GM18511 (cell line): ENCODE data around the gene LTBP3.
A peak's percentile ranks its signal among the peaks of the same experiment; 100 is the strongest.

Experiments
- ATAC-seq: cut with Tn5 transposase; IDR thresholded peaks from one replicate; pipeline ENCODE4 v1.9.1; 2021; ENCODE audit warnings: mild to moderate bottlenecking, moderate library complexity; ENCODE audit not compliant: unreplicated experiment

LTBP3 gene

DNA sequence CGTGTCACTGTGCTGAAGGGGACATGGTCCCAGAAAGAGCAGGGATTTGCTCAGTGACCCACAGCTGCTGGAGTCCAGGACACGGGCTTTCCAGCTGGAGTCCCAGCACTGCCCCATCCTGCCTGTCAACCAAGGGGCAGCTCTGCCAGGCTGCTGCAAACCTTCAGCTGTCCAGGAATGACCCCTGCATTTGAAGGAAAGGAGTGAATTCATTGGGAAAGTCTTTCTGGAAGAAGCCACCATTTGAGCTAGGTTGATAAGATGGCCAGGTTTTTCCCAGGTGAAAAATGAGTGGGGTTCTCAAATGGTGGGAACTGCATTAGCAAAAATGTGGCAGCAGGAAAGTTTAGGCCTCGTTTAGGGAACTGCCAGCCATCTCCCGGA is 28.1 kb upstream of the LTBP3 start:
- ATAC-seq, result no peak

DNA sequence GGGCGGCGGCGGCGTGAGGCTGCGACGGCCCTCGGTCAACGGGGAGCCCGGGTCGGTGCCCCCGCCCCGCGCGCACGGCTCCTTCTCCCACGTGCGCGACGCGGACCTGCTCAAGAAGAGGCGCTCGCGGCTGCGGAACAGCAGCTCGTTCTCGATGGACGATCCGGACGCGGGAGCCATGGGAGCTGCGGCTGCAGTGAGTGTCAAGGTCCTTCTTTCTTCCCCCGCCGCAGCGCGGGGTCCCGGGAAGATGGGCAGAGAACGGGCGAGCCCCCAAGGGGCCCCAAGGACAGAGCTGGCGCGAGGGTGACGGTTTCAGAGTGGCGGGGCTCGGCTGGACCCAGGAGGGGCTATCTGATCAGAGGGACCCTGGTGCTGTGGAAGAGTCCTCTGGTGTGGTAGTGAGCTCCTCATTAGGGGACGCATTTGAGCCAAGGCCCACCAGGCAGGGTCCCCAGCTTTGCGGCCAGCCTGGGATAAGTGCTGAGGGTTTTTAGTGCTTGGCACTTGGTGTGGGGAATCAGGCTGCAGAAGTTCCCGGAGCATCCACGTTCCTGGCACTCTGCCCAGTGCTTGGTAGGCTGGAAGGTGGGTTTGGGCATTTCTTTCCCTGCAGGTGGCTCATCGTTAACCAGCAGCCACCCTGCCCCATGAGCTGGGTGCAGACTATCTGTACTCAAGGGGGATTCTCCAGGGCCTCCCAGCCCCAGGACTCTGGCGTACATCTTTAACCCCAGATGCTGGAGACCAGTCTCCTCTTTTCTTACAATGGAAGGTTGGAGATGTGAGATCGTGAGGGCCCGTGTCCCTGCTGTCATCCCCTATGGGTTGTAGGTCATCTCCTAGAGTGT is 27.5 kb upstream of the LTBP3 start:
- no peak for ATAC-seq

DNA sequence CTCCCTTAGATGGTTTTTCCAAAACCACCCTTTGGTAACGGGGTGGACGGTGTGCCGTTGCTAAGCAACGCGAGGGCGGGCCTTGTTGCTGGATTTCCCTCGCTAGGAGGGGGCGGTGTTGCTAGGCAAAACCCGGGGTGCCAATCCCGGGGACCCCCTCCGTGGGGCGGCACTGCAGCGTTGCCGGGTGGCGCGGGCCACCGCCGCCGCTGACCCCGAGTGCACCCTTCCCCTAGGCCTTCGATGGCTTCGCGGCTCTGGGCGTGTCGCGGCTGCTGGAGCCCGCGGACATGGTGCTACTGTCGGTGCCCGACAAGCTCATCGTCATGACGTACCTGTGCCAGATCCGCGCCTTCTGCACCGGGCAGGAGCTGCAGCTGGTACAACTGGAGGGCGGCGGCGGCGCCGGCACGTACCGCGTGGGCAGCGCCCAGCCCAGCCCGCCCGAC is 26.6 kb upstream of the LTBP3 start:
- ATAC-seq, result no peak

DNA sequence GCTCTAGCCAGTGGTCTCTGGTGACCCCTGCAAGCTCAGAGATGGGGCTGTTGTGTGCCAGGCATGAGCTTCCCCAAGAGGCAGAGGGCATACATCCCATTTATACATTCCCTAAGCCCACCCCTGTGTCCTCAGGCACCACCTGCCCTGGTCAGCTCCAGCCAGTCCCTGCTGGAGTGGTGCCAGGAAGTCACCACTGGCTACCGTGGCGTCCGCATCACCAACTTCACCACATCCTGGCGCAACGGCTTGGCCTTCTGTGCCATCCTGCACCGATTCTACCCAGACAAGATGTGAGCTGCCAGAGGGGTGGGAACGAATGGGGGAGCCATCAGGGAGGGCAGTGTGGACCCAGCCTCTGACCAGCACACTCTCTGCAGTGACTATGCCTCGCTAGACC is 25.9 kb upstream of the LTBP3 start:
- no peak for ATAC-seq

DNA sequence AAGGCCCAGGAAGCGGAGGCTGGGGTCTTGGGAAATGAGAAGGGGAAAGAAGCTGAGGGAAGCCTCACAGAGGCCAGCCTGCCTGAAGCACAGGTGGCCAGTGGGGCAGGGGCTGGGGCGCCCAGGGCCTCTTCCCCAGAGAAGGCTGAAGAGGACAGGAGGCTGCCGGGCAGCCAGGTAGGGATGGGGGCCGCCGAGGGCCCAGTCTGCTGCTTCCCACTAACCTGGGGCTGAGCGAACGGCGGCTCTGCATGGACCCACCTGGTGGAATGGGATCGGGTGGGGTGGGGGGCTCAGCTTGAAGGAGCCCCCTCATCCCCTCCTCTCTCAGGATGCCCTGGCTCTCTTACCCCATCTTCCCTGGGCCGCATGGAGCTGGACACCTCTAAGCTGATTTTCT is 25.4 kb upstream of the LTBP3 start:
- ATAC-seq, result no peak

DNA sequence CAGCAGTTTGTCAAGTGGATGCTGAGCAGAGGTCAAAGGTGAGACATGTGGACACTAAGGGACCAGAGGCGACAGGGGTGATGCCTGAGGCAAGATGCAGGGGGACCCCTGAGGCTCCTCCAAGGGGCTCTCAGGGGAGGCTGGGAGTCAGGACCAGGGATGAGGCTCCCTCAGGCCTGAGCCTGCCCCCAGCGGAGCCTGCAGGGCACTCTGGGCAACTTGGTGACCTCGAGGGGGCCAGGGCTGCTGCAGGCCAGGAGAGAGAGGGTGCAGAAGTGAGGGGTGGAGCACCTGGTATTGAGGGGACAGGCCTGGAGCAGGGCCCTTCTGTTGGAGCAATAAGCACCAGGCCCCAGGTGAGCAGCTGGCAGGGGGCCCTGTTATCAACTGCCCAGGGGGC is 23.8 kb upstream of the LTBP3 start:
- no peak for ATAC-seq

DNA sequence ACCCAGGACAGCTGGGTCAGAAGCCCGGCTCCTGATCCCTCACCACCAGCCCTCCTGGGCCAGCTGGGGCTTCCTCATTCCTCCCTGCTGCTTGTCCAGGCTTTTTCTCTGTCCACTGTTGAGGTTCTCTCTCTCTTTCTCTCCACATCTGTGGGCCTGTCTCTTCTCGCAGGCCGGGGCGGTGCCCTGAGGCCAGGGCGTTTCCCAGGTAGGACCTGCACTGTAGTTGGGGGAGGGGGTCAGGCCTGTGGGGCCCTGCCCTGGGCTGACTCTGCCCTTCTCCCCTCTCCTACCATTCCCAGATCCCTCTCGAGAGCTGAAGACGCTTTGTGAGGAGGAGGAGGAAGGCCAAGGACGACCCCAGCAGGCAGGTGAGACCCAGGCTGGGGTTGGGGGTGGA is 22.6 kb upstream of the LTBP3 start:
- ATAC-seq, result no peak

DNA sequence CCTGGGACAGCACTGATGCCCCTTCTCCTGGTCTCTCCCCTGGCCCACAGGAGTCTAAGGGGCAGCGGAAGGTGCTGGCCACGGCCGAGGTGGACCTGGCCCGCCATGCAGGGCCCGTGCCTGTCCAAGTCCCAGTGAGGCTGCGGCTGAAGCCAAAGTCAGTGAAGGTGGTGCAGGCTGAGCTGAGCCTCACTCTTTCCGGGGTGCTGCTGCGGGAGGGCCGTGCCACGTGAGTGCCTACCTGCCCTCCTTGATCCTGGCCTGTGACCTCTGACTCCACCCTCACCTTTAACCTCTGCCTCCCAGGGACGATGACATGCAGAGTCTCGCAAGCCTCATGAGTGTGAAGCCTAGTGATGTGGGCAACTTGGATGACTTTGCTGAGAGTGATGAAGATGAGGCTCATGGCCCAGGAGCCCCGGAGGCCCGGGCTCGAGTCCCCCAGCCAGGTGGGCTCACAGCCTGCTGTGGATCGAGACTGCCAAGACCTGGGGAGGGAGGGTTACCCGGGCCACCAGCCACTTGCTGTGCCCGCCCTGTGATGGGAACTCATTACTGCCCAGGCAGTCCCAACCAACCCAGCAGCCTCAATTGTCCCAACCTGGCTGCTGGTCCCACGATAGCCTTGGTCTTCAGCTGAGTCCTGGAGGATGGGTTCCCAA is 22.0 kb upstream of the LTBP3 start:
- no peak for ATAC-seq

DNA sequence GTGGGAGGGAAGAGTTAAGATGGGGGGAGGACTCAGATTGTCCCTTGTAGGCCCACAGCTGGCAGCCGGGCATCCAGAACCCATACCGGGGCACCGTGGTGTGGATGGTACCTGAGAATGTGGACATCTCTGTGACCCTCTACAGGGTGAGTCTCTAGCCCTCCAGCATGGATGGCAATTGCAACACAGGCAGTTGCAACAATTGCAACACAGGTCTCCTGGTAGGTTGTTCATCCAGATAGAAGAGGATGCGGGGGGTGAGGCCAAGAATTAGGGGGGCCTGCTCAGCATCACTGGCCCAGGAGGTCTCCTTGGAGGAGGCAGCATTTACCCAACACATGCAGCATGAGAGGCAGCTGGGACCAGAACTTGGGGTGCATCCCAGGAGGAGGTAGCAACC is 21.1 kb upstream of the LTBP3 start:
- ATAC-seq, result no peak

DNA sequence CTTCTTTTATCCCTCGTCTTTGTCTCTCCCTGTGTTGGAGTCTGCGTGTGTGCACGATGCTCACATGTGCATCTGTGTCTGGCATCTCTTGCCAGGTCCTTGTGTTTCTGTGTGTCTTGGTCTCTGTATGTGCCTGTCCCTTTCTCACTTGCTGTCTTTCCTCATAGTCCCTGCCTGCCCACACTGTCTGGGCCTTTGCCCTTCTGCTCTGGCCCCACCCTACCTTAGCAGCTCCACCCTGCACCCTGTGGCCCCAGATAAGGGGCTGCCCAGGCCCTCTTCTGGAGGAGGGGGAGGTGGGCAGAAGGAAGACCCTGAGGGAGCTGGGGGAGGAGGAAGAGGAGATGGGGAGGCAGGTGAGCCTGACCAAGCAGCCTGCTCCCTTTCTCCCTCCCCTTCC is 20.5 kb upstream of the LTBP3 start:
- ATAC-seq, result no peak

DNA sequence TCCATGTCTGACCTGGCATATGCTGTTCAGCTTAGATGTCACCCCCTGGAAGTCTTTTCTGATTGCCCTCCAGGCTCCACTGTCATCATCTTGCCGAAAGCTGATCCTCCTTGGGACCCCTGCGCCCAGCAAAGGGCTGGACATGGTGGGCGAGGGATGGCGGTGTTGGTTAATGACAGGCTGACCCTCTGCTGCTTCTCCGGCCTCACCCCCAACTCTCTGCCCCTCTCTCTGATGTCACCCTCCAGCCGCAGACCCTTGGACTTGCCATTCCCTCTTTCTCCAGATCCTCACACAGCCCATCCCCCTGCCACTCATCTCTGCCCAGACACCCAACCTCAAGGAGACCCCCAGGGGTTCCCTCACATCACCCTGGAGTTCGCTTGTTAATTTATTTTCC is 20.0 kb upstream of the LTBP3 start:
- no peak for ATAC-seq

DNA sequence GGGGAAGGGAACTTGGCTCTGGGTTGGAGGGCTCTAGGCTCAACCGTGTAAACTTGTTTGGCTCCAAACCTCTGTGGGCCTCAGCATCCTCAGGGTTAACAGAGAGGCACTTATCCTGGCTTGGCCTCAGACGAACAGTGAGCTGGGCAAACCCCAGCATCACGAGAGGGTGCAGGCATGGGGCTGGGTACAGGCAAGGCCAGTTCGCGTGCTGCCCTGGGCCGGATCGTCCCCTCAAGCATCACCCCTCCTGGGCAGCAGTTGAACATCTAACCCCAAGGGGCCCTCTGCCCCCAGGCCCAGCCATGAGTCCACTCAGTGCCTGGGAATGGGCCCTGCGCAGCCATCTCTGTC is 19.6 kb upstream of the LTBP3 start:
- no peak for ATAC-seq

DNA sequence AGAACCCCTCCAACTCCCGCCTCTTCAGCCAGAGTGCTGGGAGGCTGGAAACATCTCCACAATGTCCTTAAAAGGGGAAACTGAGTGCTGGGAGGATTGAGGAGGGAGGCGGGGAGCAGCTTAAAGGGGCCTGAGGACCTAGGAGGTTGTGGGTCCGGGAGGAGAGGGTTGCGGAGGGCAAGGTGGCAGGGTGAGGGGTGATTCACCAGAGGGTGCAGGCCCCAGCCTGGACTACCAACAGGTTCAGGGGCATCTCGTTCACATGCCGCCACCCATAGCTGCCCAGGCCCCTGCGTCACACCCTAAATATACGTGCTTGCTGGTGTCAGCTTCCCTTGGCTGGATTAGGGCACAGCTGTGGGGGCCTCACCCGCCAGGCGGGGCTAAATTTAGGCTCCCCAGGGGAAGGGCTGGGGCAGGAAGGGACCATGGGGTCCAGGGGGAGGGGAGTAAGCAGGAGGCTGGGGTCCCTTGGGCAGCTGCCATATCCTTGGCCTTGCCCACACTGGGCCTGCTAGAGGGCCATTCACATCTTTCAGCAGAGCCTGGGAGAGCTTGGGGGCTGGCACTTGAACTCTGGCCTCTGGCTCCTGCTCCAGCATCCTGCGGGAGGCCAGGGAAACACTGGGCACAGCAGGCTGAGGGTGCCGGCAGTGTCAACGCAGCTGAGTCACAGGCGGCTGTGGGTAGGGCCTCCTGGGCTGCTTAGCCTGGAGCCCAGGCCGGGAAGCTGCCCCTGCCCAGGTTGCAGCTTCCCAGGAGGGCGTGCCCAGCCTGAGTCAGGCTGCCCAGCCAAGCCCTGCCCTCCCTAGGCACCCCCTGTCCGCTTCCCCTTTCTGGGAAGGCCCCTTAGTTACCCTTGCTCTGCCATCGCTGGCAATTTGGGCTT is 19.0 kb upstream of the LTBP3 start:
- ATAC-seq, result no peak

DNA sequence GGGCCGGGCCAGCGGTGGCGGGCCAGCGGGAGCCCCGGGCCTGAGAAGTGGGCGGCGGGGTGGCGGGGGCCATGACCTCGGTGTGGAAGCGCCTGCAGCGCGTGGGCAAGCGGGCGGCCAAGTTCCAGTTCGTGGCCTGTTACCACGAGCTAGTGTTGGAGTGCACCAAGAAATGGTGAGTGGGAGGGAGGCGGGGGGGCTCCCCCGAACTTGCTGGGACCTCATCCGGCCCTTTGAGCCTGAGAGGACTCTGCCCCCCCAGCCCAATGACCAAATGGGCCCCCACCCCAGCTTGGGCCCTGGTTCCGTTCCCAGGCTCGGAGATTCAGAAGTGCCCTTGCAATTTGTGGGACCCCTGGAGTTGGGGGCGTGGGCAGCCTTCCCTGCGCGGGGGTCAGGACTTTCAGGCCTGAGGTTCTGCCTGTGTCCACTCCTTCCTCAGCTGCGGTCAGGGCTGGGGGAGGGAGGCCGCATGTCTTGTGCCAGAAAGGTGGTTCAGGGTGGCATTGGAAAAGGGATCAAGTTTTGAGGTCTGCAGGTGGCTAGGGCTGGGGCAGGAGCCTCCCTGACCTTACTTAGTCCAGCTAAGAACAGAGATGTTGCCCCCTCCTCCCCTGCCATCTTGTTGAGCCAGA is 18.2 kb upstream of the LTBP3 start:
- ATAC-seq, result no peak

DNA sequence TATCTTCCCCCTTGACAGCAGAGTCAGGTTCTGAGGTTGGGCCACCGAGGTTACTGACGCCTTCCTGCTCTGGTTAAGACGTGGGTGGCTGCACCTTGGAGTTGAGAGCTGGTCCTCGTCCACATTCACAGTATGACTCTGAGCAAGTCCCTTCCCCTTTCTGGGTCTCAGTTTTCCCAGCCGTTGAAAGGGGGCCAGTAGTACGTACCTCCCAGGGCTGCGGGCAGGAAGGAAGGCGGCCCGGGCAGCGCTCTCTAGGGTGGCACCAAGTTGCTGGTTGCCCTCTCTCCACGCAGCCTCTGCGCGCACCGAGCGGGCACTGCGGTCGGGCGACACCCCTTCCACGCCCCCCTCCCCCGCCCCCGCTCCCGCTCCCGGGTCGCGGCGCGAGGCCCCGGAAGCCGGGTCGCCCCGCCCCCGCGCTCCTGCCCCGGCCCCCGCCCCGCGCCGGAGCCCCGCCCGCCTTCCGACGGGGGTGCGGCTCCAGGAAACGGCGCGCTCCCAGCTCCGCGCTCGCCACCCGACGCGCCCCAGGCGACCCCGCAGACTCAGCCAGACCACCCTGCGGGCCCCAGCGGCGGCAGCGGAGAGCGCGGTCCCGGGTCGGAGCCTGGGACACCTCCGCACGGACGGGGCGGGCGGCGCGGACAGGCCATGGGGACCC is 17.5 kb upstream of the LTBP3 start, which contains the start of gene EHBP1L1:
Gene EHBP1L1 (plus strand): TSS at position 486 of the 664 bp plus-strand sequence. CDS start 250 bp downstream, outside the sequence.
- ATAC-seq, result no peak

DNA sequence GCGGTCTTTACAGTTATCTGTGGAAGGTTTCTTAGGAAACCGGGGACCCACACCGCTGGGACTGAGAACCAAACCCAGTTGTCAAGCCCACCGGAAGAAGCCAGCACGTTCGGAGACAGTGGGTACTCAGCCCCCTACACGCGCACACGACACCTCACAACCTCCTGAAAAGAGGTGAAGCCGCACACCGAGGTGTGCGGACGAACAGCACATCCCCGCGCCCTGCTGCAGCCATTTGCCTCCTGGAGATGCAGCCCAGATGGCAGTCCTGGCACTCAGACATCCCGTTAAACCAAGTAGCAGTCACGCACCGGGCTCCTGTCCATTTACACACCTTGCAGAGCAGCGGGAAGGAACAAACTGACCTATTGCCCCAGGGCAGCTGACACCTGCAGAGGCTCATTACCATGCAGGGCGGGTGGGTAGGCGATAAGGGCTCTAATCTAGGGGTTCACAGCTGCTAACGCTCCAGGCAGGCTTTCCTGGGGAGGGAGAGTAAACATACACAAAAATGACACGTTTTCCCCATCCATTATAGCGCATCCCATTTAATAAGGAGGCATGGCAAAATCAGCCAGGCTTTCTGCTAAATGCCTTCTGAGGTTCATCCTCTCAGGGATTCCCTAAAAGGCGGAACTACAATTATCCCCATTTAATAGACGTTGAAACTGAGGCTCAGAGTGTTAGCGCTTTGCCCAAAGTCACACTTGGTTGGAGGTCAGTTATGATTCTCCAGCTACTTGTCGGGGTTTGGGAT is 16.8 kb upstream of the LTBP3 start:
- no peak for ATAC-seq

DNA sequence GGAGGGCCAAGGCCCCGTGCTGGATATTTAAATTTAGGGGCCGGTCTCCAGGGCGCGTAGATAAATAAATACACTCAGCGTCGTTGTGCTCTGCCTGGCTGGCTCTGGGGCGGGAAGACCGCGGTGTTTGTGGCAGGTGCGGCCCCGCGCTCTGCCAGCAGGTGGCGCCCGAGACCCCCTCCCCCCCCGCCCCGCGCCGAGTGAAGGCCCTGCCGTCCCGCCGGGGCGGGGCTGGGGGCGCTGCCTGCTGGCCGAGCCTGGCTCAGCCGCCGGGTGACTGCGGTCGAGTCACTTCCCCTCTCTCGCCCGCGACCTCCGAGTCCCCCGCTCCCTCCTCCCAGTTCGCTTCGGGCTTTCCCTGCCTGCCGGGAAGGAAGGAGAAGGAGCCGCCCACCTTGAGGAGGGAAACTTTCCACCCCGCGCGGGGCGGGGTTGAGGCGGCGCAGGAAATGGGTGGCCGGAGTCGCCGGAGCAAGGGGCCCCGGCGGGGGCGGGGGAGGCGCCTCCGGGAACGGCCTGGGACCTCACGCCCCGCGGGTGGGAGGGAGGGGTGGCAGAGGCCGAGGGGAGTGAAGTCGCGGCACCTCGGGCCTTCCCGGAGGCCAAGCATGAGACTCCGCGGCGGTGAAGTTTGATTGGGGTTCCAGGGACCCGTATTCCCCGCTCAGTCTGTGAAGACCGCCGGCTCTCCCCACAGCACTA is 16.1 kb upstream of the LTBP3 start:
- ATAC-seq, result peak; percentile 31

DNA sequence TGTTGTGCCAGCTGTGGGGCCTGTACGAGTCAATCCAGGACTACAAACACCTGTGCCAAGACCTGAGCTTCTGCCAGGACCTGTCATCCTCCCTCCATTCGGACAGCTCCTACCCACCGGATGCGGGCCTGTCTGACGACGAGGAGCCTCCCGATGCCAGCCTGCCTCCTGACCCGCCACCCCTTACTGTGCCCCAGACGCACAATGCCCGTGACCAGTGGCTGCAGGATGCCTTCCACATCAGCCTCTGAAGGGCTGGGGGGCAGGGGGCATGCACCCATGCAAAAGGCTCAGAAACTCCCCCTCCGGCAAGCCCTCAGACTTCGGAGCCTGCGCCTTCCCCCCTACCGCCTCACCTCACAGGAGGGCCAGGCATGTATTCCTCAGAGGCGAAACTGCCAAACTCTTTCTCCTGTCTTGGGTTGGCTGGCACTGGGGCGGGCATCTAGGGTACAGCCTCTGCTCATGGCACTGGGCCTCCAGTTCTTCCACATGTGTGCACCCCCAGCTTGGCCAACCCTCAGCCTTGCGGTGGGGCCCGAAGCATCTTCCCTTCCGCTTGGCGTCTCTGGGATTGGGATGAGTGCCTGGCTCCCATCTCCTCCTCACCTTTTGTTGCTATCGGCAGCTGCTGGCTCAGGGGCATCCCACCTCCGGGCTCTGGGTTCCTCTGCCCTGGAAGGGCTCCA is 15.4 kb upstream of the LTBP3 start:
- ATAC-seq, result no peak
